GM19035 (cell line): Measurements from ENCODE around the gene HAPLN2.
A peak's percentile ranks its signal among the peaks of the same experiment; 100 is the strongest.
"Not testable (repeated sequence)": the region's sequence is repeated elsewhere in the genome, so short reads cannot be mapped to it uniquely, and the experiment has no call there.

Experiments
- ATAC-seq: cut with Tn5 transposase; IDR thresholded peaks from one replicate; pipeline ENCODE4 v1.9.1; 2021; ENCODE audit not compliant: unreplicated experiment

The HAPLN2 gene

GRCh38 chr1:156618853-156619581 lies at the start of gene HAPLN2:
Gene HAPLN2, plus strand, starts transcription at chr1:156619415. Its CDS starts 4,076 bp downstream, at chr1:156623491.
- no peak for ATAC-seq

- ATAC-seq, result no peak
Measured at GRCh38 chr1:156571261-156571852, 47.9 kb upstream of the HAPLN2 start.

GRCh38 chr1:156571919-156572662 lies 47.1 kb upstream of the HAPLN2 start, which contains the start of gene IQGAP3:
Gene IQGAP3, minus strand, starts transcription at chr1:156572565. Its CDS starts 36 bp downstream, at chr1:156572529.
- peak; percentile 64 for ATAC-seq

GRCh38 chr1:156572663-156573018 lies 46.6 kb upstream of the HAPLN2 start:
- ATAC-seq, result no peak

- ATAC-seq, result no peak
Measured at GRCh38 chr1:156574039-156574633, 45.1 kb upstream of the HAPLN2 start.

- ATAC-seq, result no peak
Measured at GRCh38 chr1:156577550-156577949, 41.7 kb upstream of the HAPLN2 start.

- no peak for ATAC-seq
Measured at GRCh38 chr1:156578055-156578454, 41.2 kb upstream of the HAPLN2 start.

GRCh38 chr1:156579472-156579871 lies 39.7 kb upstream of the HAPLN2 start, which contains the start of gene TTC24:
Gene TTC24, plus strand, starts transcription at chr1:156579723. Its CDS starts 1,642 bp downstream, at chr1:156581365.
- no peak for ATAC-seq

- ATAC-seq, result no peak
Measured at GRCh38 chr1:156581661-156582387, 37.4 kb upstream of the HAPLN2 start.

GRCh38 chr1:156582388-156583017 lies 36.7 kb upstream of the HAPLN2 start:
- ATAC-seq, result no peak

- ATAC-seq, result no peak
Measured at GRCh38 chr1:156583821-156584622, 35.2 kb upstream of the HAPLN2 start.

- no peak for ATAC-seq
Measured at GRCh38 chr1:156584813-156585212, 34.4 kb upstream of the HAPLN2 start.

- ATAC-seq, result no peak
Measured at GRCh38 chr1:156586323-156586722, 32.9 kb upstream of the HAPLN2 start.

- no peak for ATAC-seq
Measured at GRCh38 chr1:156586892-156587477, 32.2 kb upstream of the HAPLN2 start.

- not testable (repeated sequence) for ATAC-seq
Measured at GRCh38 chr1:156587927-156588326, 31.3 kb upstream of the HAPLN2 start.

GRCh38 chr1:156589546-156589945 lies 29.7 kb upstream of the HAPLN2 start:
- ATAC-seq, result no peak

- no peak for ATAC-seq
Measured at GRCh38 chr1:156590326-156591180, 28.7 kb upstream of the HAPLN2 start.

GRCh38 chr1:156591181-156591431 lies 28.1 kb upstream of the HAPLN2 start:
- no peak for ATAC-seq
